Stimulated activated CD8-positive, alpha-beta memory T cell treated with anti-CD3 and anti-CD28 coated beads, Interleukin-4, amount 100 ng/mL, for 24 hours (primary cell): ENCODE results near the gene BRINP1.

Source experiments
- DNase-seq: peaks from one replicate; pipeline ENCODE4 v3.0.0-alpha.2; 2020; ENCODE audit warnings: low read depth

BRINP1 gene

DNA sequence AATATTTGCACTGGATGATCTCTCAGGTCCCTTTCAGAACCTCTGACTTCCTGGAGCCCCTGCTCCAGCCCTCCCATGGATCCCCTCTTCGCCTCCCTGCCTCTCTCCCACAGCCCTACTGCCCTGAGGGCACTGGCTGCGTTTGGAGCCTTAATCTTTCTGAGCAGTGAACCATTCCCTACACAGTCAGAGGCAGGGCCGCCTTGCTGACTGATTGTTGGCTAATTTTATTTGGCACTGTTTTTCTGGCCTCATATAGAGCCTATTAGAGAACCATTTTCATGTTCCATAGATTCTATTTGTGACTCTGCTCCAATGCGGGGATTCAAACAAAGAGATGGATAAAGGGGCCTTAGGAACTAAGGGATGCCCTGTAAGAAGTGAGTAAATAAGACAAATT, 91.1 kb downstream of the BRINP1 start:
- no peak for DNase-seq

DNA sequence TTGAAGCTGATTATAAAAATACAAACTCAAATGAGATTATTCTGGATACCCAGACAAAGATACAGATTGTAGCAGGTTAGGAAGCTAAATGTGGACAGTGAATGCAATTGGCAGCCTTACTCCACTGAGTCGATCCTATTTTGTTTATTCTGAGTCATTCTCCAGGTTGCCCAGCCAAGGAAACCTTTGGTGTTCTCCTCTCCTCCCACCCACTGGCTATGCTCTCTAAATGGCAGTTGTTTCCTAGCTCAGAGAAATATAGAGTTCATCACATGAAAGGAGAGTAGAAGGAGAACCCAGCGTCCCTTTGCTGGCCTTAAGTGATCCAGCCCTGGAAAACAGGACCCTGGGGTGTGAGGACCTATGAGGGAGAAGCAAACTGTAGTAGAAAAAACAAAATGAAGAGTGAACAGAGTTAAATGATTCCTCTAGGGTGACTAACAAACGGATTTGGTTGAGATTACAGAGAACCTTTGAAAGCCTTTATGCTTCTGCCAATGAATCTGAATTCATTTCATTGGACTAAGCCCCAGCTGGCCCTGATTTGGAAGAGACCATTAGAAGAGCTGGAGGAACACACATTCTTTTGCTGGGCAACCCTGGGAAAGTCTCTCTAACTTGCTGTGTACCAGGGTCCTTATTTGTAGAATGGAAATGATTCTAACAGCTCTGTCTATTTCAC, 95.1 kb downstream of the BRINP1 start:
- no peak for DNase-seq

DNA sequence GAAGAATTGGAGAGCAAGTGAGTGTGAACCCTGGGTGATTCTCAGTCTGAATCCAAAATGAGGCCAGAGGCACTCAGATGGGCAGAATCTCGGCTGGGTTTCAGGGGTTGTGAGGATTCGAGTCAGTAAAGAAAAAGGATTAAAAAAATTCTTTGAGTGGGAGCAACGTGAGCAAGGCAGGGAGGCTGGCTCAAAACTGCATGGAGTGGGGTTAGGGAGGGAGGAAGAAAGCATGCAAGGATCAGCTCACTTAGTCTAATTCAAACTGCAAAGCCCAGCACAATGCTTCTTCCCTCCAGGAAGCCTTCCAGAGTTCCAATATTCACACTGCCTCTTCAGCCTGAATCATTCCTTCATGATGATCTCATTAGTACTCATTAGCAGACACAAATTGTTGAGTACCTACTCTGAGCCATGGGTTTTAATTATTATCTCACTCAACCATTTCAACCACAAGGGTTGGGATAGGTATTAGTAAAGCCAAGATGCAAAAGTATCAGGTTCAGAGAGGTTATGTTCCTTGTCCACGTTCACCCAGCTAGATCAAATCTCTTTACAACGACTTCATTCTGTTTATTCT, 95.8 kb downstream of the BRINP1 start:
- no peak for DNase-seq

DNA sequence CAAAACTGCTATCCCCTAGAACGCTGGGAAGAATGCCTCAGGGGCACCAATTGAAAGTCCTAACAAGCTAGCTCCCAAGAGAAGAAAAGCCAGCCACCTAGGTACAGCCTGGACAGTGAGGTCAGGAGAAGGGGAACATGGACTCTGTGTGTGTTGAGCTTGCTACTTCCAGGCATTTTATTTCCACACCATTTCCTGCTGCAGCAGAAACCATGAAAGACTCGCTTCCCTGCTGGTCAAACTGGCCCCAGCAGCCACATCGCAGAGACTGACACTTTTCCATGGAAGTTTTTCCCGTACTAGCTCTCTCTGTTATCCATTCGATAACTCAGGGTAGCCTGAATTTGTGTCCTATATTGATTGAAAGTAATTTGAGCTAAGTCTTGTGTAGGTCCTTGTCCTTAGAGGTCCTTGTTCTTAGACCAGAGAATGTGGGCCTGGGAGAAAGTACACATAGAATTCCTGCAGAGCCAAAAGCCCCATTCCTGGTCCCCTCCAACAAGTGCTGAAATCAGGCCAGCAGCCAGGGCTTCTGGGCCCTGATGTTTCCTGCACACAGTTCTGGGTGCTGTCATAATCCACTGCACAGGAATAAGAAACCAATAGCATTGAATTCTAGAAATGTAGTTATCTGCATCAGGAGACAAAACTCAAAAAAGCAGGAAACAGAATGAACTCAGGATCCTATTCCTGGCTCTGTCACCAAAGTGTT, 96.6 kb downstream of the BRINP1 start:
- DNase-seq, result no peak

DNA sequence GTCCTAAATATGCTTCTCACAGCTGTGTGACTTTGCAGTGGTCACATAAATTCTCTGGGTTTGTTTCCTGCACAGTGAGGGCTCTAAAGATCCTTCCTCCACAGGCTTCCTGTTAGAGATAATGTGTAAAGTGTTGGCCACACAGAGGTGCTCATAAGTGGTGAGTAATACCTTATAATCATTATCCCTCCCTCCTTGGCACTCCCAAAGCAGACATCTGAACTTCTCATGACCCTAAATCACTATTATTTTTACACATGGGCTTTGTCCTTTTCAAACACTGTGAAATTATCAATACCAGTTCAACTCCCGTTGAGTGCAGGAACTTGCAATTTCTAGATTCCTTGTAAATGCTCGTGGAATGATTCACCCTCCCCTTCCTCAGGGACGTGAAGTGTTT, 100.2 kb downstream of the BRINP1 start:
- no peak for DNase-seq

DNA sequence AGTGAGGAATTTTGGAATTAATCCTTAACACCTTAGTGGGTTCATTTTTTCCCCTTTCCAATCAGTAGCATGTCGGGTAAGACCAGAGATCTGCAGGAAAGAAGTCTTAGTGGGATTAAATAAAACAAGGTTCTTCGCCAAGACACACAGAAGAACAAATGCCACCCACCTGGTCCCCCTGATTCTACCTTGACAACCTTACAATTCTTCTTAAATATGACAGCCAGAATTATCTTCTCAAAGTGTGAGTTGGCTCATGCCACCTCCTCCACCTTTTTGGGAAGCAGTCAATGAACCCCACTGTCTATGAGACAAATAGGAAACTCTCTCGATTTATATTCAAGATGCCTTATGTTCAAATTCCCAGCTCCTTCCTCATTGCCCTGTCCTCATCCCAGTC, 105.1 kb downstream of the BRINP1 start:
- no peak for DNase-seq

DNA sequence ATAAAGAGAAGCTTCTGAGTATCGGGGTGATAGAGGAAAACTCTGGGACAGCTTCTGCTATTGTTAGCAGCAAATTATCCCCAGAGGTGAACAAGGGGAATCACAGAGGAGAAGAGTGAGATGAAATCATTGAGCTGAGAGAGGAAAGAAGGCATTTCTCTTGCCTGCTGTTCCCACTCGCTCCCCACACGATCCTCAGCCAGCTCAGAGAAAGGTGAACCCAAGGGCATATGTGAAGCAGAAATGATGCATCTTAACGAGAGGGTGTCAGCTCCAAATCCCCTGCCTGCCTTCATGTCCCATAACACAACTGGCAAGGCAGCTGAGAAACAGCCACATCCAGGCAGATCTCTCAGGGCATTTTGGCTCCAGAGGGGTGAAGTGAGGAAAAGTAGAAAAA, 111.6 kb downstream of the BRINP1 start:
- DNase-seq, result no peak

DNA sequence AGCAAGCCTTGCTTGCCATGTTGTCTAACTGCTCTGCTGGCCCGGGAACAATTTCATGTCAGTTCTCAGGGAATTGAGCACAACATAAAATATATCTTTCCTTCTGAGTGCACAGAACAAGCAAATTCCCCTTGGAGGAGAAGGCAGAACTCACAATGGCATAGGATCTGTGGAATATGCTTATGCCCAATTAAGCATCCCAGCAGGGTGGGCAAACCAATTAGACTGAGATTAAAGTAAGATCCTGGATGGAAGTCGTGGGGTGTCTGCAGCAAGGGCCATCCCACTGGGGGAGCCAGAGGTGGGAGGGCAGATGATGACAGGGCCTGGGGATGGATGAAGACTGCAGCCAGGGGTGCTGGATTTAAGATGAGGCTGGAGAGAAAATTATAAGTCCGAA, 114.1 kb downstream of the BRINP1 start:
- DNase-seq, result no peak

DNA sequence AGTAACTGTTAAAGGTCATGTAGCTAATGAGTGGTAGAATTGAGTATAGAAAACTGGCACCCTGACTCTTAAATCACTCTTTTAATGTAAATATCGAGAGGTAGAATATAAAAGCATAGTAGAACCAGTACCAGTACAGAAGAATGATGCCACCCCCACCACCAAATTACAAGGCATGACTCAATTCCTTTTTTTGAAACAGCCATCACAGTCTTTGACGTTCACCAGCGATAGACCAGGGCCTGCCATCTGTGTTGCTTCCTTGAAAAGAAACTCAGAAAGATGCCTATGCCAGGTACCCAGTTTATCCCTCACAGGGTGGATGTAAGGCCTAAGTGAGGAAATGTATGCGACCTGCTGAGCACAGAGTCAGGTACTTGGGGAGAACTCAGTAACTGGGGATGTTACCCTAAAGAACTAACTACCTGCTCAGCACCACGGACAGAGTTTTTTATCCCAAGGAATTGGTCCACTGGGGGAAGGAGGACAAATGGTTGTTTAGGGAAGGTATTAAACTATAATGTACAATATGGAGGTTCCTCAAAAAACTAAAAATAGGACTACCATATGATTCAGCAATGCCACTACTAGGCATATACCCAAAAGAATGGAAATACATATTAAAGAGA, 116.5 kb downstream of the BRINP1 start:
- no peak for DNase-seq

DNA sequence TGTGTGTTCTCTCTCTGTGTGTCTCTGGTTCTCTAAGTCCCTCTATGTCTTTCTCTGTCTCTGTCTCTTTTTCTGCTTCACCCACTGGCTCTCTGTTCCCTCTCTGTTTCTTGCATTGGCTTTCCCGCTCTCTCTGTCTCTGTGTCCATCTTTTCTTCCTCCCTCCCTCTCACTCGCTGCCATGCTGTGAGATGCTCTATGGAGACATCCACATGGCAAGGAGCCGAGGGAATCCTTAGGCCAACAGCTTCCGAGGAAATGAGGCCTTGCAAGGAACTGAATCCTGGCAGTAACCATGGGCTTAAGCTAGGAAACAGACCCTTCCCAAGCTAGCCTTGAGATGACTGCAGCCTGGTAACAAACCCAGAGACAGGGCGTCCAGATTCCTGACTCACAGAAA, 117.3 kb downstream of the BRINP1 start:
- no peak for DNase-seq

DNA sequence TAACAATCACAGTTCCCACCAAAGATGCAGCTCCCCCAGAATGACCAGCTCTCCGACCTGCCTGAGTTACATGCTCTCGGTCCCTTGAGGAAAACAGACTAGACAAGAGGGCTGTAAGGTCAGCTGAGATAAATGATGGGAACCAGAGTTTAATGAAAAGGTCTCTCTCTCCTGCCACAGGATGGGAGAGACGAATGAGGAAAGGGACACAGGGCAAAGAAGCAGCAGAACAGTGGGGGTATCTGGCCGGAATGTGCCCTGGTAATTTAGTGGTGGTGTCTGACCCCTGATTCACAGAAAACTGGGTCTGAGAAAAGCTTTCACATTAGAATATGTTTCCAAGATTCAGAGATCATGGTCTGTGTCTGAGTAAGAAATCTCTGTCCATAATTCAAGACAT, 118.5 kb downstream of the BRINP1 start:
- DNase-seq, result no peak

DNA sequence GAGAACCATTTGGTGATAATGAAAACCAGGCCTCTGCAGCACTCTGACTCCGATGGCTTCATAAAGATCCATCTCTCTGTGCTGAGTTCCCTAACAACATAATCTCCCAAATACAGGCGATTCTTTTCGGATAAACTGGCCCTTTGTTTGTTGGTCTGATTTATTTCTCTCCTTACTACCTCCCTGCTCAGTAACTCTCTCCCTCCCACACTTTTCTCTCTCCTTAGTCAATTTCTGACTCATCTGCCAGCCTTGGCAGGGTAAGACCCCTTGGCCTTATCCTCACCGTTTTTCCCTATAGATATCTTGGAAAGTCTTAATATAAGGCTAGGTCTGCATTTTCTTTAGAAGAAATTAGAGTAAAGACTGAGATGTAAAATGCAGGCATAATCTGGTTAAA, 128.7 kb downstream of the BRINP1 start:
- DNase-seq, result no peak

DNA sequence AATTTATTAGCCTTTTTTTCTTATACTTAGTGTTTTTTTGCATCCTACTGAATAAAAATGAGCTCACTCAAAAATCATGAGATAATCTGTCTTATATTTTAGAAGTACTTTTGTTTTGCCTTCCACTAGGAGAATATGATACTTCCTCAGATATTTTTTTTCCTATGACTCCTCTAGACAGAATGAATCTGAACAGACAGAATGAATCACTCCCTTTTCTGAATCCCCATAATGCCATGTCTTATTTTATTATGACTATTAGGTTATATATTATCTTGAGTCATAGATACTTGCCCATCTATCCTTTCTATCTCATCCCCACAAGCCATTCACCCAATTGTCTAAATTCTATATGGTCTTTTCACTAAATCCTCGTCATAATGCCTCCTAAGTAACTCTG, 134.6 kb downstream of the BRINP1 start:
- DNase-seq, result no peak

DNA sequence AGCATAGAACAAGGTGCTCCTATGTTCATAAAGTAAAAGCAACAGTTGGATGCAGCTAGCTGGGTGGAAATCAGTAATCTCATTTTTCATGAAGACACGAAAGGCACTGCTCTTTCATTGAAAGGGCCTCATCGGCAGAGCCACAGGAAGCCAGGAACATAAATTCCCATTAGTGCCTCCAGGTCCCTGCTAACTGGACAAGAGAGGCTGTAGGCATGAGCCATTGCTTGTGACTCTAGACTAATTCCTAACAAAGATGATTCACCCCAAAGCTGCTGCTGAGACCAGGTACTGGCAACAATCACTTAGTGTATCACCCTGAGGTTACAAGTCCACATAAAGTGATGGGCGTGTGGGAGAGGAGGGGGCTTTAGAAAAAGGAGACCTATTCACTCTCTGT, 141.8 kb downstream of the BRINP1 start:
- DNase-seq, result no peak

DNA sequence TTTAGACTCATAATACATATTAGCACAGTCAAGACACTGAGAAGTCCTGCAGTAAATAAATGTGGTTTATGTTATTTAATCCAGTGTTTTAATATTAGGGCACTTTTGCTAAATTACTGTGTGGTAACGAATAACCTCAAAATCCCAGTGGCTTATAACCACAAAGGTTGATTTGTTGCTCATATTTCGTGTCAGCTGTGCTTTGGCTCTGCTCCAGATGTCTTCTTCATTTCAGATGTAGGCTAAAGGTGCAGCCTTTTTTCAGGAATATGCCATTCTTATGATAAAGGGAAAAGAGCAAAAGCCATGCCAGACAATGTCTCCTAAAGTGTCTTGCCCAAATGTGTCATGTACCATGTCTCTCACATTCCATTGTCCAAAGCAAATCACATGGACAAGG, 144.8 kb downstream of the BRINP1 start:
- DNase-seq, result no peak

DNA sequence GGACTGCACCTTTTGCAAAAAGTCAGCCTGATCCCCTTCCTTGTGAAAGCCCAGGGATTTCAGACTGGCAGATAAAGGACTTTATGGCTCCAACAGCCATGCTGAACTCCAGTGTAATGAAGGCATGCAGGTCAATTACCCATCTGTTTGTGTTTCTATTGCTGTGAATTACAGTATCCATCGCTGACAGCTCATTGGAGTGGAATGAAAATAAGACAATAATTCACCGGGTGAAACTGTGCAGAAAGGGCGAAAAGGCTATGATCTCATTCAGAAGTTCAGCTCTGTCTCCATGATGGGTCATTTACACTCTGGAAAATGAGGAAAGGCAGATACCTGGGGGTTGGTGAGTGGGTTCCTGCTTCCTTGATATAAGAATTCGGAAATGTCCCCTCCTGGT, 148.0 kb downstream of the BRINP1 start:
- no peak for DNase-seq

DNA sequence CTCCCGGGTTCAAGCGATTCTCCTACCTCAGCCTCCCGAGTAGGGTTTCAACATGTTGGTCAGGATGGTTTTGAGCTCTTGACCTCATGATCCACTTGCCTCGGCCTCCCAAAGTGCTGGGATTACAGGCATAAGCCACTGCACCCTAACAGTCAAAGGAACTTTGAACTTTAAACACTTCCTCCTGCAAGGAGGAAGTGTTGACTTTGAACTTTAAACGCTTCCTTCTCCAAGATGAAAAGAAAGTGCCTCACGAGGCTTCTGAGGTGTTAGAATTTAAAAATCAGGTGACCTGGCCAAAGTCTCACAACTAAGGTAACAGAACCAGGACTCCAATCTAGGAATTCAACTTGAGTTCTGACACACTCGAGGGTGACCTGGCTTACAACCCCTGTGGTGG, 150.9 kb downstream of the BRINP1 start:
- DNase-seq, result no peak

DNA sequence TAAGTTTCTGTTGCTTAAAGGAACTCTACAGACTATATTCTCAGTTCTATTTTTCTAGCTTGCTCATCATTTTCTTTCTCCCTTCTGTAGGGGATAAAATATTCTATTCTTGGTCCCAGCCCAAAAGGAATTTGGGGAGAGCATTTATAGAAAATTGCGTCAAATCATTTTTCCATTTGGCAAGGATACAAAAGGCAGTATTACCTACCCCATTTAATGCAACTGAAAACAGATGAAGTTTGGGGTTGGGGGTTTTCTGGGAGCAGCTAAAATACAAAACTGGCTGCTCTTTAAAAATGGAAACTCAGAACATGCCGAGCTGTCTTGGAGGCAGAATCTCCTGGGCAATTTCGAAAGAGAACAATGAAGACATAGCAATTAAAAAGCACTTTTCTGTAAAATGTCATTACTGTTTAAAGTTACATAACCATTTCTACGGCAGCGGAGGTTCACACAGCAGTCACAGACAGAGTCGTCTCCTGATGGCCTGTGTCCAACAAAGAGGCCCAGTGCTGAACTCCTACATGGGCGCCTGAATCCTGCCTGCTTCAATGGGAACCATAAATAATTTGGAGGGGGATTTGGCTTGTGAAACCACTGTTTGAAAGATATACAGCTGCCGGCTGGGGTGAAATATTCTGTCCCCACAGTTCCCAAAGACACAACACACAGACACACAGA, 152.4 kb downstream of the BRINP1 start:
- DNase-seq, result no peak

DNA sequence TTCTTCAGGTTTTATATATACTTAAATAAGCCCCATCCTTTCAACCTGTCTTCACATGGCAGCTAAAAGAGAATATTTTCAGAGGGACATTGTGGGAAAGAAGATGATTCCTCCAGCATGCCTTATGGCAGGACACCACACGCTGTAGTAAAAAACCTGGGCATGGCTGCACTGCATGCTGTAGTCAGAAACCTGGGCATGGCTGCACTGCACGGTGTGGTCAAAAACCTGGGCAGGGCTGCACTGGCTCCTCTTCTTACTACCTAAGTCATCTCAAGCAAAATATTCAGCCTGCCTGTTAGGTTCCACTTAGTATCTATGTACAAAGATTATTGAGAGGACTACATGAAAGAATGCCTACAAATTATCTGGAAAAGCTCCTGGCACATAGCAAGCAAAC, 153.6 kb downstream of the BRINP1 start:
- DNase-seq, result no peak

DNA sequence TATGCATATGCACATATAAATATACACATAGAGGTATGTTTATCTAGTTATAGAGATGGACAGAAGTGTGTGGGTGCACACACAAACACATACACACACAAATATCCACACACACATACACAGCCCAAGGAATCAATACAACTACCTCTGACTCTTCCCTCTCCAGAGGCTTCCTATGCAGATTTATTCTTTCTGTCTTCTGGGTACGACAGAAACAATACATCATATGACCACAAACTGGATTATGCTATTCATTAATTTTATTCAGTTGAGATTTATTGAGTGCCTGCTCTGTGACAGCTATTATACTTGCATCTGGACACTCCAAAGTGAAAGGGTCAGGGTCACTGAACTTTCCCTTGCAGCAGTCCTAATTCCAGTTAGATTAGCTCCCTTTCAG, 155.8 kb downstream of the BRINP1 start:
- DNase-seq, result no peak

DNA sequence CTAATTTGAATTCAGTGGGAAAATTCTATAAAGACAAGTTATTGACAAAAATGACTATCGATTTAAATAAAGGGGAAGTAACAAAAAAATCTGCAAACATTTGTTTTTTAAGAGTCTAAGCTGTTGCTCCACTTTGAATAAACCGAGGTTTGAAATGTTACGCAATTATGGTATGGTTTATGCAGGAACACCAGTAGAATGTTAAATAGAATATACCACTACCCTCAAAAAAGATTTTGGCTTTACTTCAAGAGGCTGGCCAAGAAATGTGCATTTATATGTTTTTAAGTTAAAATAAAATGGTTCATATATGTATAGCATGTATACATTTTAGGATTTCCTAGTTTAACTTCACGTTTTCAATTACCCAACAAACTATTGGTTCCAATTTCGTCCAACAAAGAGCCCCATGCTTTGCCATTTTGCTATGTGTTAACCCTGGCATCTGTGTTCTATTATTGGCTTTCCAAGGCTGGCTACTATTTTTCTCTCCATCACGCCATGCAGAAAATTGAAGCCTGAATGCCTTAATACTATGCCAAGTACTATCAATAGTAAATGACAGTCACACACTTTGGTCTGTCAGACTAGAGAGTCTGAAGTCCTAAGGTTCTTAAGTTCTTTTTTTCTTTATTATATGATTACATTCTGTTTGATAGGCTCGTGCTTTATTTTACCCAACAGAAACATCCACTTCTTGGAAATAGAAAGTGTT, 171.2 kb downstream of the BRINP1 start:
- DNase-seq, result no peak

DNA sequence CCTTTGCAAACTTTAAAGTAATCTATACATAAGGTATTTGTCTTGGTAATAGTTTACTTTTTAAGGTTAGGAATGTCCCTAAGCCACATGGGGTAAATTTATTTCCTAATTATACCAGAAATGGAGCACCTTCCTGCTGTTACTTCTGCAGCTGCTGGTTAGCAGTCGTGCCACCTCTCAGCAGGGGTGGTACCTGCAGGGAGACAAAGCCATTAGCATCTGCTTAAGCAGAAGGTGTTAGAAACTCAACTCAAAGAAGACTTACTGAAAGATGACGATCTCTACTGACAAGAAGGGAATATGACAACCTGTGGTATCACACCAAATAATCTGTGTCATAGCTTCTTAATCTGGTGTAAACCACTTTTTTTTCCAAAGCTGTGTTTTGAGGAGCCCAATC, 173.7 kb downstream of the BRINP1 start:
- DNase-seq, result no peak
